Measurements from ENCODE around the gene MRPL12. TPM values are rescaled to one million over a fixed set of nuclear protein-coding genes. Genes with fewer than 3 reads are reported as not detected.

MRPL12 gene
- total and polyA plus RNA-seq, 2 of the 13 experiments (the other 11 are each of a cell fraction or from before 2014, with no cell fraction given), result 39.1 to 94.1 TPM

DNA sequence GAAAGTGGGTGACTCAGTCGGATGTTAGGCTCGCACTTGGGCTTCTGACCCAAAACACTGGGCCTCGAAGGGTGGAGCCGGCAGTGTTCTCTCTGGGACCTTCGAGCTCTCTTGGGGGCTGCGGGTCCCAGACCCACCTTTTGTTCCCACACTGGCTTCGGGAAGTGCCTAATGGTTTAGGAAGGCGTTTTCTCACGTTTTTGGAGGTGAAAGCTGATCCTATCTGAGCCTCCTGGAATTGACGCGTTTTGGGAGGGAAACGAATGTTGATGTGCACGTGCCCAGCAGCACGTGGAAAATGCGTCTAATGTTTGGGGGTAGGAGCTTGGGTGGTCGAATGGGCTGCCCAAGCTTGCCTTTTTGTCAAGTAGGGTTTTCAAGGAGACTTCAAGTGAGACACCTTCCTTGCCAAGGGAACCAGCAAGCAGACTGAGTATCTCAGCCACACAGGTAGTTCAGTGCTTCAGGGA lies 18.7 kb upstream of the MRPL12 start (continued):
- TF ChIP-seq ZNF230 (CRISPR knock-in tag; IDR thresholded peaks at IDR 0.05) (0 out of 2 replicates have a peak, but pooled peaks have one; percentile 56), ZNF83 (CRISPR knock-in tag; IDR thresholded peaks at IDR 0.05; ENCODE audit: borderline replicate concordance) (no peak), ZNF781 (CRISPR knock-in tag; IDR thresholded peaks at IDR 0.05; ENCODE audit: borderline replicate concordance, not compliant biosample characterization) (peak; percentile 21), SIN3A (IDR thresholded peaks at IDR 0.05; ENCODE audit: borderline replicate concordance, low read depth, low read length) (no peak), SMAD1 (CRISPR knock-in tag; IDR thresholded peaks at IDR 0.05; ENCODE audit: borderline replicate concordance, low read depth) (no peak), EEA1 (CRISPR knock-in tag; IDR thresholded peaks at IDR 0.05; ENCODE audit: borderline replicate concordance) (peak; percentile 11; the same call in 1 of the 2 replicates), HMG20B (CRISPR knock-in tag; conservative IDR thresholded peaks at IDR 0.05) (no peak), NFE2L1 (CRISPR knock-in tag; IDR thresholded peaks at IDR 0.05; ENCODE audit: borderline replicate concordance) (no peak), ZNF138 (CRISPR knock-in tag; IDR thresholded peaks at IDR 0.05; ENCODE audit: low read depth) (no peak), ZBTB14 (CRISPR knock-in tag; IDR thresholded peaks at IDR 0.05) (no peak), TBX3 (IDR thresholded peaks at IDR 0.05; ENCODE audit: borderline replicate concordance) (no peak), ARNT (IDR thresholded peaks at IDR 0.05) (no peak), ZSCAN29 (CRISPR knock-in tag; conservative IDR thresholded peaks at IDR 0.05) (no peak), MEIS2 (CRISPR knock-in tag; IDR thresholded peaks at IDR 0.05) (no peak), TEAD2 (CRISPR knock-in tag; IDR thresholded peaks at IDR 0.05) (no peak), ZNF235 (CRISPR knock-in tag; IDR thresholded peaks at IDR 0.05; ENCODE audit: borderline replicate concordance) (no peak), NFKBIZ (CRISPR knock-in tag; IDR thresholded peaks at IDR 0.05) (0 out of 2 replicates have a peak, but pooled peaks have one; percentile 34), RNF2 (conservative IDR thresholded peaks at IDR 0.05; ENCODE audit: low read depth) (peak; percentile 71; the same call in 1 of the 2 replicates), FOXK1 (CRISPR knock-in tag; IDR thresholded peaks at IDR 0.05; ENCODE audit: borderline replicate concordance, low read depth) (no peak), MAFK (conservative IDR thresholded peaks at IDR 0.05 in 1 of 2, IDR thresholded peaks at IDR 0.05 in 1 of 2; ENCODE audit: low read length in 2 of 2) (no peak), ZKSCAN1 (IDR thresholded peaks at IDR 0.05; ENCODE audit: low read length) (no peak), ZIK1 (CRISPR knock-in tag; IDR thresholded peaks at IDR 0.05; ENCODE audit: borderline replicate concordance, low read depth) (peak; percentile 9; the same call in 1 of the 2 replicates), ETV5 (CRISPR knock-in tag; IDR thresholded peaks at IDR 0.05; ENCODE audit: borderline replicate concordance) (no peak), KLF6 (CRISPR knock-in tag; IDR thresholded peaks at IDR 0.05) (no peak), BHLHE40 (IDR thresholded peaks at IDR 0.05; ENCODE audit: low read length) (peak; percentile 63), ZNF496 (CRISPR knock-in tag; IDR thresholded peaks at IDR 0.05; ENCODE audit: insufficient replicate concordance) (no peak), HDAC6 (IDR thresholded peaks at IDR 0.05; ENCODE audit: low read depth, low read length) (no peak), ZNF746 (CRISPR knock-in tag; IDR thresholded peaks at IDR 0.05) (no peak), DNMT1 (CRISPR knock-in tag; IDR thresholded peaks at IDR 0.05) (peak; percentile 6; the same call in 1 of the 2 replicates), AGO1 (IDR thresholded peaks at IDR 0.05; ENCODE audit: low read depth, low read length, poor library complexity, severe bottlenecking) (no peak), CHCHD3 (CRISPR knock-in tag; IDR thresholded peaks at IDR 0.05) (no peak)
- TF ChIP-seq, protein P1, sequence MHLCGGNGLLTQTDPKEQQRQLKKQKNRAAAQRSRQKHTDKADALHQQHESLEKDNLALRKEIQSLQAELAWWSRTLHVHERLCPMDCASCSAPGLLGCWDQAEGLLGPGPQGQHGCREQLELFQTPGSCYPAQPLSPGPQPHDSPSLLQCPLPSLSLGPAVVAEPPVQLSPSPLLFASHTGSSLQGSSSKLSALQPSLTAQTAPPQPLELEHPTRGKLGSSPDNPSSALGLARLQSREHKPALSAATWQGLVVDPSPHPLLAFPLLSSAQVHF (CRISPR knock-in tag; IDR thresholded peaks at IDR 0.05), result peak; percentile 80; the same call in 1 of the 2 replicates

Data from HepG2 (cell line).